H9 (cell line): Measurements from ENCODE around the gene KCNH2. TPM values are rescaled to one million over a fixed set of nuclear protein-coding genes. Genes with fewer than 3 reads are reported as not detected.
A peak's percentile ranks its signal among the peaks of the same experiment; 100 is the strongest.

Experiments
- DNase-seq: peaks from one replicate; pipeline ENCODE4 v3.0.0-alpha.2; 2017
- H2AFZ ChIP-seq: one replicate; pipeline ENCODE4 v1.6.1; 2013; ENCODE audit warnings: mild to moderate bottlenecking, low read length, control low read depth, moderate library complexity
- H2AK5ac ChIP-seq: 2 replicates; pipeline ENCODE4 v1.6.1; 2013; ENCODE audit warnings: low read length, control low read depth, mixed read lengths; ENCODE audit not compliant: insufficient read length
- H2BK120ac ChIP-seq: one replicate; pipeline ENCODE4 v1.6.1; 2013; ENCODE audit warnings: low read depth, mild to moderate bottlenecking, low read length, control low read depth, inconsistent platforms; ENCODE audit not compliant: poor library complexity, severe bottlenecking
- H2BK12ac ChIP-seq: 2 replicates; pipeline ENCODE4 v1.6.1; 2013; ENCODE audit warnings: low read length, control low read depth, mixed read lengths, low read depth; ENCODE audit not compliant: insufficient read length
- H2BK15ac ChIP-seq: 2 replicates; pipeline ENCODE4 v1.6.1; 2013; ENCODE audit warnings: low read depth, low read length, control low read depth
- H2BK20ac ChIP-seq: one replicate; pipeline ENCODE4 v1.6.1; 2013; ENCODE audit warnings: low read depth, mild to moderate bottlenecking, low read length, control low read depth, inconsistent platforms; ENCODE audit not compliant: poor library complexity, severe bottlenecking
- H2BK5ac ChIP-seq: 2 replicates; pipeline ENCODE4 v1.6.1; 2013; ENCODE audit warnings: low read length, control low read depth, mixed read lengths; ENCODE audit not compliant: insufficient read length
- H3K14ac ChIP-seq: 2 replicates; pipeline ENCODE4 v1.6.1; 2013; ENCODE audit warnings: low read length, control low read depth; ENCODE audit not compliant: insufficient read depth
- H3K18ac ChIP-seq: 2 replicates; pipeline ENCODE4 v1.6.1; 2013; ENCODE audit warnings: low read depth, mild to moderate bottlenecking, mixed read lengths, low read length, control low read depth; ENCODE audit not compliant: insufficient read length
- H3K23ac ChIP-seq: 2 replicates; pipeline ENCODE4 v1.6.1; 2013; ENCODE audit warnings: low read length, control low read depth, mixed read lengths, low read depth; ENCODE audit not compliant: insufficient read length
- H3K23me2 ChIP-seq: 2 replicates; pipeline ENCODE4 v1.6.1; 2013; ENCODE audit warnings: low read depth, mild to moderate bottlenecking, mixed read lengths, low read length, control low read depth; ENCODE audit not compliant: insufficient read length, poor library complexity, severe bottlenecking
- H3K27ac ChIP-seq: 2 replicates; pipeline ENCODE4 v1.5.1; 2013; ENCODE audit warnings: low read length, control low read depth, mixed read lengths, low read depth; ENCODE audit not compliant: insufficient read length
- H3K27me3 ChIP-seq: 2 replicates; pipeline ENCODE4 v1.6.1; 2013; ENCODE audit warnings: low read length, control low read depth, inconsistent platforms; ENCODE audit not compliant: insufficient read depth
- H3K4ac ChIP-seq: 2 replicates; pipeline ENCODE4 v1.6.1; 2013; ENCODE audit warnings: low read depth, mild to moderate bottlenecking, control low read depth, inconsistent platforms, low read length, moderate library complexity
- H3K4me1 ChIP-seq: 2 replicates; pipeline ENCODE4 v1.6.1; 2013; ENCODE audit warnings: low read length, control low read depth, inconsistent platforms; ENCODE audit not compliant: insufficient read depth
- H3K4me2 ChIP-seq: 2 replicates; pipeline ENCODE4 v1.6.1; 2013; ENCODE audit warnings: low read length, control low read depth, mixed read lengths; ENCODE audit not compliant: insufficient read length, insufficient read depth
- H3K56ac ChIP-seq: 2 replicates; pipeline ENCODE4 v1.6.1; 2013; ENCODE audit warnings: low read depth, mild to moderate bottlenecking, mixed read lengths, low read length, control low read depth; ENCODE audit not compliant: insufficient read length
- H3K79me1 ChIP-seq: 2 replicates; pipeline ENCODE4 v1.6.1; 2013; ENCODE audit warnings: low read depth, mild to moderate bottlenecking, moderate library complexity, low read length, control low read depth, inconsistent platforms; ENCODE audit not compliant: insufficient read depth, poor library complexity, severe bottlenecking
- H3K79me2 ChIP-seq: 2 replicates; pipeline ENCODE4 v1.6.1; 2013; ENCODE audit warnings: low read length, control low read depth, inconsistent platforms; ENCODE audit not compliant: insufficient read depth
- H3K9ac ChIP-seq: 2 replicates; pipeline ENCODE4 v1.6.1; 2013; ENCODE audit warnings: low read length, control low read depth, mixed read lengths; ENCODE audit not compliant: insufficient read length; ENCODE audit errors: extremely low read depth
- H3K9me3 ChIP-seq: one replicate; pipeline ENCODE4 v1.6.1; 2013; ENCODE audit warnings: low read depth, low read length, inconsistent platforms; ENCODE audit not compliant: control insufficient read depth
- H3T11ph ChIP-seq: one replicate; pipeline ENCODE4 v1.6.1; 2013; ENCODE audit warnings: mild to moderate bottlenecking, low read length, control low read depth, inconsistent platforms
- H4K20me1 ChIP-seq: one replicate; pipeline ENCODE4 v1.6.1; 2013; ENCODE audit not compliant: control insufficient read depth, insufficient read length, insufficient read depth
- H4K5ac ChIP-seq: 2 replicates; pipeline ENCODE4 v1.6.1; 2013; ENCODE audit warnings: low read depth, mild to moderate bottlenecking, mixed read lengths, low read length, control low read depth; ENCODE audit not compliant: insufficient read length
- H4K8ac ChIP-seq: replicated peaks from 2 replicates; pipeline ENCODE4 v1.6.1; 2013; ENCODE audit warnings: low read length, control low read depth, mixed read lengths, low read depth; ENCODE audit not compliant: insufficient read length
- H4K91ac ChIP-seq: 2 replicates; pipeline ENCODE4 v1.6.1; 2013; ENCODE audit warnings: low read depth, mild to moderate bottlenecking, moderate library complexity, mixed read lengths, low read length, control low read depth; ENCODE audit not compliant: insufficient read length
- H3K27ac Mint-ChIP-seq, 3 experiments: 2 replicates in 2 of 3; 3 replicates in 1 of 3; pipeline ENCODE4 v1.8.0; 2020 to 2021; ENCODE audit warnings: mixed read lengths in 3 of 3, mild to moderate bottlenecking in 1 of 3, moderate library complexity in 1 of 3
- H3K27me3 Mint-ChIP-seq: 2 replicates; pipeline ENCODE4 v1.8.0; 2021; ENCODE audit warnings: low read depth, mild to moderate bottlenecking, moderate library complexity, mixed read lengths
- H3K36me3 Mint-ChIP-seq, 3 experiments: 2 replicates in 2 of 3; 3 replicates in 1 of 3; pipeline ENCODE4 v1.8.0; 2020 to 2021; ENCODE audit warnings: low read depth in 3 of 3, mixed read lengths in 3 of 3; ENCODE audit not compliant: insufficient read depth in 1 of 3
- H3K4me1 Mint-ChIP-seq, 2 experiments: 2 replicates each; pipeline ENCODE4 v1.8.0; 2020; ENCODE audit warnings: mixed read lengths in 2 of 2
- H3K4me3 Mint-ChIP-seq, 2 experiments: 2 replicates in 1 of 2; 3 replicates in 1 of 2; pipeline ENCODE4 v1.8.0; 2020 to 2021; ENCODE audit warnings: mild to moderate bottlenecking in 2 of 2, mixed read lengths in 2 of 2, moderate library complexity in 1 of 2
- H3K9me3 Mint-ChIP-seq, 2 experiments: 2 replicates in 1 of 2; 3 replicates in 1 of 2; pipeline ENCODE4 v1.8.0; 2020; ENCODE audit warnings: mild to moderate bottlenecking in 2 of 2, mixed read lengths in 2 of 2, moderate library complexity in 1 of 2
- CTCF ChIP-seq: fragments of 200-600 bp; sonication (generic); conservative IDR thresholded peaks from 3 replicates; pipeline ENCODE4 v1.8.0; 2021; ENCODE audit warnings: antibody characterized with exemption, mild to moderate bottlenecking
- WGBS: extraction: QIAGEN DNeasy Blood & Tissue Kit; methylation state at CpG from one replicate; pipeline ENCODE4 v1.1.7; 2013; ENCODE audit warnings: missing lambda C conversion rate, low lambda C conversion rate, mixed read lengths; ENCODE audit not compliant: insufficient read length; ENCODE audit errors: extremely low coverage; 5-methylcytosine and 5-hydroxymethylcytosine counted together
- total RNA-seq: library from RNA; stranded (reverse); gene quantifications from 2 replicates; pipeline ENCODE4 v1.2.1, GENCODE V29; 2021

Gene KCNH2
- total RNA-seq, 1 experiment from 2014 or later = 4.5 TPM

- H4K5ac ChIP-seq = no peak overlapping the region
- no peak for TF ChIP-seq CTCF
- WGBS = no CpG with 5 or more reads among the region's 27 CpGs
- H3K4me1 Mint-ChIP-seq = peaks cover 27 to 38% of the 10 kb centered on the region in 2 experiments
- H3K23me2 ChIP-seq = no peaks in the 10 kb centered on the region
- no peak overlapping the region for H2BK5ac ChIP-seq
- H3K27me3 Mint-ChIP-seq = no peaks in the 10 kb centered on the region; the same call in none of the 2 replicates
- H3K27me3 ChIP-seq = no peaks in the 10 kb centered on the region
- H3K27ac ChIP-seq = no peak overlapping the region
- no peak overlapping the region for H2BK20ac ChIP-seq
- H3K14ac ChIP-seq = no peak overlapping the region
- H4K20me1 ChIP-seq = no peaks in the 10 kb centered on the region
- no peak overlapping the region for H4K91ac ChIP-seq
- H3T11ph ChIP-seq = no peak overlapping the region
- H3K4me1 ChIP-seq = no peaks in the 10 kb centered on the region; the same call in 1 of the 2 replicates
- H3K36me3 Mint-ChIP-seq = peaks cover 0 to 5% (median 0%) of the 10 kb centered on the region in 3 experiments; a peak in 1 of 7 replicates
- no peak overlapping the region for H2BK12ac ChIP-seq
- no peak overlapping the region for H3K18ac ChIP-seq
- H3K9me3 Mint-ChIP-seq = no peaks in the 10 kb centered on the region; a peak in 1 of 5 replicates
- no peak overlapping the region for H2BK120ac ChIP-seq
- no peaks in the 10 kb centered on the region for H3K79me2 ChIP-seq
- H3K4ac ChIP-seq = no peak overlapping the region
- no peak overlapping the region for H4K8ac ChIP-seq
- no peak overlapping the region; a peak in 1 of 5 replicates for H3K4me3 Mint-ChIP-seq
- H3K4me2 ChIP-seq = no peak overlapping the region
- no peak overlapping the region for H3K56ac ChIP-seq
- H3K9ac ChIP-seq = no peak overlapping the region
- H3K27ac Mint-ChIP-seq = no peak overlapping the region
- H2BK15ac ChIP-seq = no peak overlapping the region
- no peaks in the 10 kb centered on the region for H3K79me1 ChIP-seq
- no peaks in the 10 kb centered on the region for H3K9me3 ChIP-seq
- H2AK5ac ChIP-seq = no peak overlapping the region
- no peak overlapping the region for H3K23ac ChIP-seq
- no peak overlapping the region for H2AFZ ChIP-seq
- peak; percentile 33 for DNase-seq
Observed at GRCh38 chr7:150946421-150947240, 31.5 kb downstream of the KCNH2 start.
